Tibial artery (tissue), 4 donors: ENCODE data around the gene KSR1.

Source experiments
- DNase-seq, 2 donors: peaks; one replicate each; pipeline ENCODE4 v3.0.0-alpha.2; 2019
- H3K27ac ChIP-seq, 2 donors: fragments of 200-600 bp; sonication (generic) in 1 of 2; 1 replicate in 1 of 2; 2 replicates in 1 of 2; pipeline ENCODE4 v1.5.1; 2018 to 2019; ENCODE audit warnings: mild to moderate bottlenecking in 1 of 2
- H3K27me3 ChIP-seq, 2 donors: fragments of 200-600 bp; sonication (generic) in 1 of 2; one replicate each; pipeline versions ENCODE4 v1.5.1 to v1.6.0; 2016 to 2019
- H3K36me3 ChIP-seq, 3 donors: fragments of 200-600 bp; sonication (generic) in 2 of 3; one replicate each; pipeline ENCODE4 v1.5.1; 2016 to 2019; ENCODE audit warnings: mild to moderate bottlenecking in 2 of 3
- H3K4me1 ChIP-seq, 4 donors: fragments of 200-600 bp; sonication (generic) in 2 of 4; 1 replicate in 3 of 4; 2 replicates in 1 of 4; pipeline ENCODE4 v1.5.1; 2016 to 2019
- H3K4me3 ChIP-seq, 2 donors: fragments of 200-600 bp; sonication (generic) in 1 of 2; 1 replicate in 1 of 2; 2 replicates in 1 of 2; pipeline ENCODE4 v1.5.1; 2018 to 2019; ENCODE audit warnings: mild to moderate bottlenecking in 2 of 2
- H3K9me3 ChIP-seq, 3 donors: fragments of 200-600 bp; sonication (generic) in 1 of 3; one replicate each; pipeline ENCODE4 v1.5.1; 2016 to 2019
- CTCF ChIP-seq, 2 experiments: fragments of 200-600 bp in 1 of 2; fragments of 450-650 bp in 1 of 2; IDR thresholded peaks; one replicate each; pipeline ENCODE4 v1.5.1; 2017 to 2019; ENCODE audit warnings: antibody characterized with exemption in 2 of 2, mild to moderate bottlenecking in 1 of 2, moderate library complexity in 1 of 2
- intact Hi-C: fragments of 100-400 bp; cut with DNase I; formaldehyde crosslinking; loops from one replicate; pipeline ENCODE4 v1.15.0; 2023; ENCODE audit warnings: low total_unique reads

Gene KSR1

GRCh38 chr17:27428781-27429505 lies 27.3 kb upstream of the KSR1 start:
- Histone ChIP-seq H3K9me3 (no peaks in the 10 kb centered on the region), H3K27me3 (no peaks in the 10 kb centered on the region), H3K4me3 (no peak overlapping the region), H3K4me1 (no peaks in the 10 kb centered on the region), H3K36me3 (no peaks in the 10 kb centered on the region), H3K27ac (no peak overlapping the region)
- intact Hi-C loops, result loop anchor here (10.0 kb wide), 1 partner anchor 64 kb away; no protein-coding TSS in a partner anchor
- no peak for DNase-seq
- no peak for TF ChIP-seq CTCF (IDR thresholded peaks at IDR 0.05)

- no peak overlapping the region for H3K27ac ChIP-seq
- TF ChIP-seq CTCF (IDR thresholded peaks at IDR 0.05), result no peak
- DNase-seq, result no peak
- H3K4me1 ChIP-seq, result no peaks in the 10 kb centered on the region
- intact Hi-C loops, result loop anchor here (10.0 kb wide), 3 partner anchors 45 to 195 kb away; no protein-coding TSS in a partner anchor
- no peaks in the 10 kb centered on the region for H3K36me3 ChIP-seq
- no peak overlapping the region for H3K4me3 ChIP-seq
- H3K27me3 ChIP-seq, result no peaks in the 10 kb centered on the region
- H3K9me3 ChIP-seq, result no peaks in the 10 kb centered on the region
Measured at GRCh38 chr17:27429666-27430382, 26.4 kb upstream of the KSR1 start.

- Histone ChIP-seq H3K27me3 (no peaks in the 10 kb centered on the region), H3K9me3 (no peaks in the 10 kb centered on the region), H3K36me3 (no peaks in the 10 kb centered on the region), H3K4me1 (no peaks in the 10 kb centered on the region), H3K4me3 (no peak overlapping the region), H3K27ac (no peak overlapping the region)
- no peak for TF ChIP-seq CTCF (IDR thresholded peaks at IDR 0.05)
- intact Hi-C loops, result loop anchor here (10.0 kb wide), 2 partner anchors 46 to 196 kb away; no protein-coding TSS in a partner anchor
- DNase-seq, result no peak
Measured at GRCh38 chr17:27430383-27430840, 25.8 kb upstream of the KSR1 start.

GRCh38 chr17:27430882-27431491 lies 25.3 kb upstream of the KSR1 start:
- H3K4me1 ChIP-seq, result no peaks in the 10 kb centered on the region
- DNase-seq, result no peak

More at GRCh38 chr17:27430882-27431491, 25.3 kb upstream of the KSR1 start:
- intact Hi-C loops, result loop anchor here (10.0 kb wide), 2 partner anchors 46 to 196 kb away; no protein-coding TSS in a partner anchor
- Histone ChIP-seq H3K9me3 (no peaks in the 10 kb centered on the region), H3K4me3 (no peak overlapping the region), H3K27ac (no peak overlapping the region), H3K36me3 (no peaks in the 10 kb centered on the region), H3K27me3 (no peaks in the 10 kb centered on the region)
- peak; percentile 46 to 52 for TF ChIP-seq CTCF (IDR thresholded peaks at IDR 0.05)
